Measurements from ENCODE around the gene TUBGCP4.
A peak's percentile ranks its signal among the peaks of the same experiment; 100 is the strongest.

- TF ChIP-seq CTCF (IDR thresholded peaks at IDR 0.05 in 2 of 3, conservative IDR thresholded peaks at IDR 0.05 in 1 of 3; ENCODE audit: borderline replicate concordance in 1 of 3, insufficient read depth in 1 of 3, low read depth in 2 of 3, low read length in 2 of 3) (no peak), POLR2A (IDR thresholded peaks at IDR 0.05; ENCODE audit: borderline replicate concordance, extremely low read depth, insufficient read depth, insufficient read length) (no peak), ZNF274 (IDR thresholded peaks at IDR 0.05; ENCODE audit: low read depth, low read length) (no peak), EZH2 (IDR thresholded peaks at IDR 0.05) (no peak), CBX3 (IDR thresholded peaks at IDR 0.05; ENCODE audit: low read depth) (0 out of 2 replicates have a peak, but pooled peaks have one; percentile 50), RAD21 (IDR thresholded peaks at IDR 0.05; ENCODE audit: low read depth) (no peak)
Observed at GRCh38 chr15:43361313-43361903, 9.5 kb upstream of the TUBGCP4 start.
